ENCODE results near the gene EIF2D.
"Not testable (repeated sequence)": the region's sequence is repeated elsewhere in the genome, so short reads cannot be mapped to it uniquely, and the experiment has no call there.

Gene EIF2D

DNA sequence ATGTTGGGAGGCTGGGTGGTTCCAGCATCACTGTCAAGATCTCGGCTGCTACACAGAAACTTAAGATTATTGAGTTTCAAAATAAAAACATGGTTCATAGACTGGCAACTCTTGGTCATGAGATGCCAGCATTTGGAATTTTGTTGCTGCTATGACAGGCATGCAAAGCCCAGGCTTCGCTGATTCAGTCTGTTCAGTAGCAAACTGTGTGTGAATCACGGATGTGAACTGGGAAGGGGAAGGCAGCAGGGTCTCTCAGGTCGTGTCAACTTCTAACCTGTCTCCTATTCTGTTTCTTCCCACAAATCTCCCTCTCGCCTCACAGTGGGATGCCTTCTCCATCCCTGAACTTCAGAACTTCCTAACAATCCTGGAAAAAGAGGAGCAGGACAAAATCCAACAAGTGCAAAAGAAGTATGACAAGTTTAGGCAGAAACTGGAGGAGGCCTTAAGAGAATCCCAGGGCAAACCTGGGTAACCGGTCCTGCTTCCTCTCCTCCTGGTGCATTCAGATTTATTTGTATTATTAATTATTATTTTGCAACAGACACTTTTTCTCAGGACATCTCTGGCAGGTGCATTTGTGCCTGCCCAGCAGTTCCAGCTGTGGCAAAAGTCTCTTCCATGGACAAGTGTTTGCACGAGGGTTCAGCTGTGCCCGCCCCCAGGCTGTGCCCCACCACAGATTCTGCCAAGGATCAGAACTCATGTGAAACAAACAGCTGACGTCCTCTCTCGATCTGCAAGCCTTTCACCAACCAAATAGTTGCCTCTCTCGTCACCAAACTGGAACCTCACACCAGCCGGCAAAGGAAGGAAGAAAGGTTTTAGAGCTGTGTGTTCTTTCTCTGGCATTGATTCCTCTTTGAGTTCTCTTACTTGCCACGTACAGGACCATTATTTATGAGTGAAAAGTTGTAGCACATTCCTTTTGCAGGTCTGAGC is 25.5 kb downstream of the EIF2D start:
- DNase-seq (ENCODE audit: low spot score): no peak

DNA sequence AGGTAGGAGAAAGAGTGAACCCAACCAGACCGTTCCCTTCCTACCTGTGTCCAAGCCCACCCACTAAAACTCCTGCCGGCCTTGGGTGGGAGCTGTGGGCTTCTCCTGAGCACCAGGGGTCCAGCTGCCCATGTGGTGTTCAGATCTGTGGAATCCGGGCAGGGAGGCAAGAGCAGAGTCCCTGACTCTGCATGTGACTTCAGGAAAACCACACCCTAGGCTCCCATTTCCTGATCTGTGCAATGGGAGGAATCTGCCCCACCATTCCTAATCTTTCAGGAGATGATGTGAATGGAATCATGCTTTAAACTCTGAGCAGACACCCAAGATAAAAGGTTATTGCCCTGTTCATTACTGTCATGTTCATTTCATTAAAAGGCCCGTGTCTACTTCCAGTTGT is 27.6 kb downstream of the EIF2D start:
- DNase-seq (ENCODE audit: low spot score): no peak

DNA sequence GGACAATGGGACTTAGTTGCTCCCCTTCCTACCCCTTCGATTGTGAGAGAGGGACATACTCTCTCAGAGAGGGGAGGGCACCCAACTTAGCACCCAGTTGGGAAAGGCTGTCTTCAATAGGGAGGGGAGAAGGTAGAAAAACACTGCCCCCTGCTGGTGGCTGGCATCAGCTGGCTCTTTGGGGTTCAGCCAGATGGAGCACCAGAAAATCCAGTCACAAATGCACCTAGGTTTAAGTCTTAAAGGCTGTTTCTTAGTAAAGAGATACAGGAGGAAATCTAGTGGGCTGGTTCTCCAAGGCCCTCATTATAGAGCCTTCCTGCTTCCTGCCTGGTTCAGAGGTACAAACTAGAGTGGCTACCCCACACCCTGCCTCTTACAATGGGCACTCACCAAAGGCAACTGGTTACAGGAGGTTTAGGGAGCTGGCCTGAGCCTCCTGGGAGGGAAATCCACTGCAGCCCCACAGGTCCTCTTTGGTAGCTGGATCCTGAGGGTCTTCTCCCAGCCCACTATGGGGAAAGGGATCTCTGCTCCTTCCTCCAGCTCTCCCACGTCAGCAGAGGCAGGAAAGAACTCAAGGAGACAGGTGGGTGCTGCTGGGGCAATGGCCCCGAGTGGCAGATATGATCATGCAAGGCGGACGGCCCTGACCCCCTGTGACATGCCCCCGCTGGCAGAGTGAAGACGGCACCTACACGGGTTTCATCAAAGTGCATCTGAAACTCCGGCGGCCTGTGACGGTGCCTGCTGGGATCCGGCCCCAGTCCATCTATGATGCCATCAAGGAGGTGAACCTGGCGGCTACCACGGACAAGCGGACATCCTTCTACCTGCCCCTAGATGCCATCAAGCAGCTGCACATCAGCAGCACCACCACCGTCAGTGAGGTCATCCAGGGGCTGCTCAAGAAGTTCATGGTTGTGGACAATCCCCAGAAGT is 28.3 kb downstream of the EIF2D start:
- peak; percentile 64 for DNase-seq (ENCODE audit: low spot score)

DNA sequence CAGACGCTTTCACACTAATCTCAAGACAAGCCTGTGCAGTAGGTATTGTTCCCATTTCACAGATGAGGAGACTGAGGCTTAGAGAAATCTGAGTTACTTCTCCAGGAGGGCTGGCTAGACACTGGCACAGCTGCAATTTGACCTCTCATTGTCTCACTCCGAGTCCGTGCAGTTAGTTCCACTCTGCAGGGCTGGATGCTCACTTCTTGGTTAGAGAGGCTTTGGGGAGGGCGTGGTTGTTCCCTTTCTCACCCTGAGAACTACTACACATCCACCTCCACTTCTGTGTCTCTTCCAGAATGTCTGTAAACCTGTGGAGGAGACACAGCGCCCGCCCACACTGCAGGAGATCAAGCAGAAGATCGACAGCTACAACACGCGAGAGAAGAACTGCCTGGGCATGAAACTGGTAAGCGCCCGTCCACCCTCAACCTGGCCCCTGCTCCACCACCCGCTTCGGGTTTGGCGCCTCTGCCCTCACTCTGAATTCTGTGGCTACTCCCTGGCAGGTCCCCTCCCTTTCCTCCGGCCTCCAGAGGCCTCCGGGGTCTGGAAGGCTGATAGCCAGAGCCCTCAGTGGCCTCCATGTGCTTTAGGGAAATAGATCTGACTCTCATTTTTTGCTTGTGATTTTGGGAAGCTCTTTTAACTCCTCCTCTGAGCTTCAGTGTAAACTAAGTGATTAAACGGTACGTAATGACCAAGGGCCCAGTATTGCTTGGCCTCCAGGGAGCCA is 29.1 kb downstream of the EIF2D start:
- DNase-seq (ENCODE audit: low spot score): no peak

DNA sequence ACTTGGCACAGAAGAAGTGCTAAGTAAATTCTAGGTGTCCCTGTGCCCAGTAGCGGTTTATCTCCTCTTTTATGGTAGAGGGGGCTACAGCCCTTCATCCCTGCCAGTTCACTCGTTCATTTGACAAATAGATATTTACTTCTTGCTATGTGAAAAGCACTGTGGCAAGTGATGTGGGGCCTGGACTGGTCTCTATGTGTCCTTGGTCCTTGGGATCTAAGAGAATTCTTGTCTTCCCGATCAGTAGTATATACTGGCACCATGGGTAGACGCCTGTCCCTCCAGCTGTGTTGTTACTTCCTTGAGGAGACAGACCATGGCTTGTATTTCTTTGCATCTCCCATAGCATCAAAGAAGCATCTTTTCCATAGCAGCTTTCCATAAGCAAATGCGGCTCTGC is 29.7 kb downstream of the EIF2D start:
- no peak for DNase-seq (ENCODE audit: low spot score)

DNA sequence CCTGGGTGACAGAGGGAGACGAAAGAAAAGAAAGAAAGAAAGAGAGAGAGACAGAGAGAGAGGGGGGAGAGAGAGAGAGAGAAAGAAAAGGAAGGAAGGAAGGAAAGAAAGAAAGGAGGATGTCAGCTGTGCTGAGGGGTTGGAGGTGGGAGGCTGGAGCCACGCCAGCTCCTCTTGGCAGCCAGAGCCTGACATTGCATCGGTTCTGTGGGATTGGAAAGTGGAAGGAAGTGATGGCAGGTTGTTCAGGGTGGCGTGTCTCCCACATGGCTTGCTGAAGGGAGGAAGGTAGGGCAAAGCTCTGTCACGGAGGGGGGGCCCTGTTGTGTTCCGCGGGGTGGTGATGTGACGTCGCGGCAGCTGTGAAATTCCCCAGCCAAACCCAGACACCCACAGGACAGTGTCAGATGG is 30.7 kb downstream of the EIF2D start:
- no peak for DNase-seq (ENCODE audit: low spot score)

DNA sequence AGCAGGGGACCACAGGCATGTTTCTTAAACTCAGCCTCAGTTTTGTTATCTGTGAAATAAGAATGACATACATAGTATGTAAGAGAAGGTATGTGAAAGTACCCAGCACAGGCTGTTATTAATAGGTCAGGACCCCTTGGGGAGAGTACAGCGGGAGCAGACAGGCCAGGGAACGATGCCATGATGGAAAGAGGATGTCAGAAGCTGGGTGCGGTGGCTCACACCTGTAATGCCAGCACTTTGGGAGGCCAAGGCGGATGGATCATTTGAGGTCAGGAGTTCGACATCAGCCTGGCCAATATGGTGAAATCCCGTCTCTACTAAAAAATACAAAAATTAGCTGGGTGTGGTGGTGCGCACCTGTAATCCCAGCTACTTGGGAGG is 31.2 kb downstream of the EIF2D start:
- not testable (repeated sequence) for DNase-seq (ENCODE audit: low spot score)

DNA sequence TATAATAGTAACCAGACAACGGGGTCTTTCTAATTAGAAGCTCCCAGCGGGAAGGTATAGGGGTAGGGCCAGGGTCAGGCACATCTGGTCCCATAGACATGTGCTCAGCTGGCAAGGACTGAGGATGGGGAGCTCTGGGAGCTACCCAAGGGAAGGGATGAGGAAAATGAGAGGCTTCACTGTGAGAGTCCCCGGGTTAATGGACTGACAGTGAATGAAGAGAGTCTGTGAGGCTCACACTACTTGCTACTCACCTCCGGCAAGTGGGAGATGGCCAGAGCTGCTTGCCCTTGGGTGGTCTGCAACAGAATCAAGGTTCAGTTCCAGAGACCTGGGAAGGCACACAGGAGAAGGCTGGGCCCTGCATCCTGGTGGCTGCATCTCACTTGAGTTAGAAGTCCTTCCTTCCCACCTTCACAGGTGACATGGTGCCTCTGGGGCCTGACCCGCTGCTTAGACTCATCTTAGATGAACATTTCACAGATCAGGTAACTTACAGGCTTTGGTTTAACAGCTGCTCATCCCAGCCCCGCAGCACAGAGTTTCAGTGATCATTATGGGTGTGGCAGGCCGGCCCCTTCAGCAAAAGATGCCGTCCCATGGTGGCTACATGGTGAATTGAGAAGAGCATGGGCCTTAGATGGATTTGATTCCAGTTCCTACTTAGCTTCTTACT is 31.7 kb downstream of the EIF2D start:
- no peak for DNase-seq (ENCODE audit: low spot score)

DNA sequence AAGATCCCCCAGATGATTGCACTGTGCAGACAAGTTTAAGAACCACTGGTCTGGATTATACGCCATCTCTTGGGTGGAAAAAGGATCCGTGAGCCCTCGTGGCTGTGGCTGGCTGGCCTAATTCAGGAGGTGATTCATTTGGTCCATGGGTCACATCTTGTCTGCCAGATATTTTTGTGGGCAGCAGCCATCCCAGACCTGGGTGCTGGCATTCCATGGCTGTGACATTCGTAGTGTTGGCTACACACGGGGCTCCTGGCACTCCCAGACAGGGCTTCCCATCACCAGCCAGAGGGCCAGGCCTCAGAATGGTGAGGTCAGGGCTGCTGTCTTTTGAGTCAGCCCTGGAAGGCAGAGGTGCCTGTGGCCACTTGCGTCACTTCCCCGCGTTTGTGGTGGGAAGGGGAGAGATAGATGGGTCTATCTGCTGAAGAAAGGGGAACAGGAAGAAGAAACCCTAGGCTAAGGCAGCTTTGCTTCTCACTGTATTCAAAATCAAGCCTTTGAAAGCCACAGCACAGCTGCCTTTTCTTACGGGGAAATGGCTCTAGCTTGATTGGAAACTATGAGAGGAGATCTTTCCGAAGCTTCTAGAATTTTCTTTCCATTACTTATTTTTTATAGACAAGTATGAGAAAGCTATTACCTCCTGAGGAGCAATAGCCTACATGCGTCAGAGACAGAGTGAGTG is 32.4 kb downstream of the EIF2D start:
- DNase-seq (ENCODE audit: low spot score): no peak

DNA sequence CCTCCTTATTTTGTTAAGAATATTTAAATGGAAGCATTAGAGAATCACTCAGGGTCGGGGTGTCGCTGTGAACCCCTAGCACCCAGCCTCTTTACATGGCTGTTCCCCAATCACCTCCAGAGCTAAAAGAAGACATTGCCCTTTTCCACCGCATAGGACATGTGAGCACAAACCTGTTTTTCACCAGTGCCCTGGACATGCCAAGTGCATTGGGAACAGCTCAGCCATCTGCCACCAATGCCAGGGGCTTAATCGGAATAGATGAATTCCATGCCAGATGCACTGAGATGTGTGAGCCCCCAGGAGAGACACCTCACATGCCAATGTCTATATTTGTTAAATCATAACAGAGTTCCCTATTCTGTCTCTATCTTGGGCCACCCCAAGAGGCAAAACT is 33.3 kb downstream of the EIF2D start:
- DNase-seq (ENCODE audit: low spot score): no peak

DNA sequence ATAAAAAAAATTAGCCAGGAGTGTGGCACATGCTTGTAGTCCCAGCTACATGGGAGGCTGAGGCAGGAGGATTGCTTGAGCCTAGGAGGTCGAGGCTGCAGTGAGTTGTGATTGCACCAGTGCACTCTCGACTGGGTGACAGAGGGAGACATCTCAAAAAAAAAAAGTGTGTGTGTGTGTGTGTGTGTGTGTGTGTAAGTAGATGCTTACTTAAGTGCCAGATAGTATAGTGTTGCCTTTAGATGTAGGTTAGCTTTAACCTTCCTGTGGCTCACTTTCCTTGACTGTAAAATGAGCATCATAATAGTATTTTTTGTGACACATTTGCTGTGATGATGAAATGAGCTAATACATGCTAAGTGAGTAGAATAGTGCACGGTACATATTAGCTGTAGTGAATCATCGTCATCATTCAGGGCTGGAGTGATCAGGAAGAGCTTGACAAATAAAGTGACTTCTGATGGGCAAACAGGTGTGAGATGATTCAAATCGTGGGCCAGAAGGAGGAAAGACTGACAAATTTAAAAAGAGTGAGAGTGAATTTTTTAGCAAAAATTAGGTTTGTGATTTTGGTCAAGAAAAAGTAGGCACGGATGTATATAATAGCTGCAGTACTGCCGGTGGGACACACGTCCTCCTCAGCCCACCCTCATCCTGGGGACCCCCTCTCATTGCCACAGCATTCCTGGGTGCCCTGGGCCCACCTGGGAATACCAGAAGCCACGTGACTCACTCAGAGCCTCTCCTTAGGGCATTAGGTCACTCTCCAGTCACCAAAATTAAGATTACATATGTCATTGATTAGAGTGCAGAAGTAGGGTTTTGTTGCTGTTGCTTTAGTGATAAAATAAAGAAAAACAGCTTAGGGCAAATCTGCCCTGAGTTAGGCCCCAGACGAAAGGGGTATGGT is 33.9 kb downstream of the EIF2D start:
- DNase-seq (ENCODE audit: low spot score): no peak

DNA sequence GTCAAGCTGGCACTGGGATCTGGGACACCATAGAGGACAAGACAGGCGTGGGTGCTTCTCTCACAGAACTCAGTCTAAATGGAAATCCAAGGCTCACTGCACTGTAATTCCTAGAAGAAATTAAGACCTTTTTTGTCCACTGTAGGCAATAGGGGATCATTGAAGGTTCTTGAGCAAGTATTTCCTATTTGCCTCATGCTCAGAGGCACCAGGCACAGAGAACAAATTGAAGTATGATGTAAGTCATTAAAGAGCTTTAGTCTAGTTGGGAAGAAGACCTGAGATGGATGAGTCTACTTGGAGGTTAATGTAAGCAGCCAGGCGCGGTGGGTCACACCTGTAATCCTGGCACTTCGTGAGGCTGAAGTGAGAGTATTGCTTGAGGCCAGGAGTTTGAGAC is 34.6 kb downstream of the EIF2D start:
- no peak for DNase-seq (ENCODE audit: low spot score)

DNA sequence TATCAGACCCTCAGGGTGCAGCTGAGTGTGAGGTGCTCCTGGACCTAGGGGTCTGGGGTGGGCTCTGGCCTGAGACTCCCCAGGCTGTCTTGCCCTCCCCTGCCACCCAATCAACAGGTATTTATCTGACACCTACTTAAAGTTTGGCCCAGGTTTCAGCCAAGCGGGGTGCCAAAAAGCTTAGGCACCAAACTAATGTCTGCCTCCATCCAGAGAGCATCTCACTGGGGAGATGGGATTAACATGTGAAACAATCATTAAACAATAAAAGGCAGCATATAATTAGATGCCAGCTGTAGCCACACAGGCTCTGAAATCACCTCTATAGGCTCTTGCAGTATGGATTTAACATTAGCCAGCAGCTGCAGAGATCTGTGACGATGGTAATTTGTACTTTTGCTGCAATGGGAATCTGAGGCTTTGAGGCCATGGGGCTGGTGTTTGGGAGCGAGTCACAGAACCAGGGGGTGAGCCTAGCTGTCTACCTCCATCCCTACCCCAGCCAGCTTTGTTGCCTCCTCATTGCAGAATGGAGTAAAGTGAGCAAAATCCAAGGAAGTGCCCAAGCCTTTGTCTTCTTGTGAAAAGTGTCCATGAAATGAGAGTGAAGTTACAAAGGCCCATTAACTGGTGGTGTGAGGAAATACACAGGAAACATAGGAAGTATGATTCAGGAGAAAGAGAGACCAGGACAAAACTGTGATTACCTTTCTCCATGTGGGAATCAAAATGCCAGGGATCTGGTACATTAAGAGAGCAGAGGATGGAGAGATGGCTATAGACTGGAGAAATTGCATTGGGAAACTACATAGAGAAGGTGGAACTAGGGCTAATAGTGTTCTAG is 36.1 kb downstream of the EIF2D start:
- no peak for DNase-seq (ENCODE audit: low spot score)

DNA sequence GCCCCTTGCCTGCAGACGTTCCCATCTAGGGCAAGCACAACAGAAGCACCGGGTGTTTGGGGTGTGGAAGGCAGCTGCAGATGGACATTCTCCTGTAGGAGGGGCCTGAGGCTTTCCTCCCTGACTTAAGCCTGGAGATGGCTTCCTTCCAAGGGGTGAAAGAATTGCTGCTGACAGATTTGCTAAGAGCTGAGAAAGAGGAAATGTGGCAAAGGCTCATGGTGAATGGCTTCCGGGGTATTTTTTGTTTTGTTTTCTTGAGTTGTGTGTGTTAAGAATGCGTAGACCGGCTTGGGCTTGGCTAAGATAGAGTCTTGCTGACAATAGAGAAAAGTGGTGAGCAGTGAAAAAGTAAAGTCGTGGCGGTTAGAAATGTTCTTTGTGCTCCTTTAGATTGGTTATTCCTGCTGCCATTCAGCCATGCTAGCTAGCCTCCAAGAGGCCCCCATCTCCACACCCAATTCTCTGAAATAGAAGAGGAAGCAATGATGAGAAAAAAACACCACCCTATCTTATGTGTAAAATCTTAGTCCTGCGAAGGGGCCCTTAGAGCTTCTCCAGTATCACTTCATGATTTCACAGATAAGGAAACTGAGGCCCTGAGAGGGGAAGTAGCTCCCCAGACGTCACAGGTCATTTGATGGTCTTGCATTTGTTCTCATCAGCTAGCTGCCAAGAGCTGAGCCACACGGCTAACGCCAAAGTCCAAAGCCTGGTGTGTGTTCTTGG is 36.9 kb downstream of the EIF2D start:
- no peak for DNase-seq (ENCODE audit: low spot score)

DNA sequence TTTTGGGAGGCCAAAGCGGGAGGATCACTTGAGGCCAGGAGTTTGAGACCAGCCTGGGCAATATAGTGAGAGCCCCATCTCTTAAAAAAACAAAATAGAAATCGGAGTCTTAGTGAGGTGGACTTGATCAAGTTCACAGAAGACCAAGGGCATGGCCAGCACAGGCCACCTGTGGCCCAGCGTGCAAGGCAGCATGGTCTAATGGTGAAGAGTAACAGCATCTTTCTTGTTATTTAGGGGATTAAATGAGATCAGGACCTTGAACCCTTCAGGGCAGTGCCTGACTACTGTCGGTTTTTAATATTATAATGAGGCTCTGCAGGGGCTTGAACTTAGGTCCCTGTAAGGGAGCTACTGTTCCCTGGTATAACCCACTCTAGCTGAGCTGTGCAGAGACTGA is 38.5 kb downstream of the EIF2D start:
- DNase-seq (ENCODE audit: low spot score): no peak

DNA sequence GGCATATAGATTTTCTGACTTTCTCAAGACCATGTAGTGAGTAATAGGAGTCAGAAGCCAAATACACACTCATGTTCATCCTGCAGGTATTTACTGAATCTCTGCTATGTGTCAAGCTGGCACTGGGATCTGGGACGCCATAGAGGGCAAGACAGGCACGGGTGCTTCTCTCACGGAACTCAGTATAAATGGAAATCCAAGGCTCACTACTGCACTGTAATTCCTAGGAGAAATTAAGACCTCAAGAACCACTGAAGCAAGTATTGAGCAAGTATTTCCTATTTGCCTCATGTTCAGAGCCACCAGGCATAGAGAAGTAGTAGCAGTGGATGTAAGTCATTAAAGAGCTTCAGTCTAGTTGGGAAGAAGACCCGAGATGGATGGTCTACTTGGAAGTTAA is 38.9 kb downstream of the EIF2D start:
- DNase-seq (ENCODE audit: low spot score): no peak

DNA sequence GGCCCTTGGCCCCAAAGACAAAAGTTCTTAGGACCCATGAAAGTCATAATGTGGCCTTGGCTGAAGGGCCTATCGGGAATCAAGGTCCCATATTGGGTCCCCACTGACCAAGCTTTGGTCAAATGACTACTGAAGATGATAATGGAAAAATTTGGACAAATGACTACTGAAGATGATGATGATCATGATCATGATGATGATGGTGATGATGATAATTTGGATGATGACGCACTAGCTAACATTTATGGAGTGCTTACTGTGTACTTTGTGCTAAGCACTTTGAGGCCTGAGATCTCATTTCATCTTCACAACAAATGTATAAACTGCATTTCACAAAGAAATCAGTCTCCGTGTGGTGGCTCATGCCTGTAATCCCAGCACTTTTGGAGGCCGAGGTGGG is 39.4 kb downstream of the EIF2D start:
- no peak for DNase-seq (ENCODE audit: low spot score)

DNA sequence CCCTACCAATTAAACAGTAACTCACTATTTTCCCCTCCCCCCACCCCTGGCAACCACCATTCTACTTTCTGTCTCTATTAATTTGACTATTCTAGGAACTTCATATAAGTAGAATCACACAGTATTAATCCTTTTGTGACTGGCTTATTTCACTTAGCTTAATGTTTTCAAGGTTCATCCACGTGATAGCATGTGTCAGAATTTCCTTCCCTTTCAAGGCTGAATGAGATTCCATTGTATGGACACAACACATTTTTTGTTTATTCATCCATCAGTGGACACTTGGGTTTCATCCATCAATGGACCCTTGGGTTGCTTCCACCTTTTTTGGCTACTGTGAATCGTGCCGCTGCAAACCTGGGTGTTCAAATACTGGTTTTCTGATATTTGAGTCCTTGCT is 41.7 kb downstream of the EIF2D start:
- no peak for DNase-seq (ENCODE audit: low spot score)
